HepG2 (cell line): ENCODE results near the gene ANO1. TPM values are rescaled to one million over a fixed set of nuclear protein-coding genes. Genes with fewer than 3 reads are reported as not detected.

Source experiments
- ATAC-seq: fragments of 200-7000 bp; cut with Tn5 transposase; 3 replicates; pipeline ENCODE4 v1.9.1; 2020; ENCODE audit warnings: mild to moderate bottlenecking, moderate library complexity
- BruUV-seq: library from RNA; stranded (reverse); fragments of 400-500 nt; replicated peaks from 2 replicates; lab custom pipeline; 2021; lab: Mats Ljungman, UMichigan
- CTCF ChIA-PET: fragments of 300-600 bp; formaldehyde crosslinking; extraction: SDS; loops from one replicate; lab custom pipeline; 2021; ENCODE audit warnings: low total read pairs, inconsistent platforms, low intra/inter-chr PET ratio; lab: Yijun Ruan, JAX
- POLR2A ChIA-PET: fragments of 350-600 bp; sonication (Branson Sonifier 250); formaldehyde crosslinking; loops from one replicate; lab custom pipeline; 2020; ENCODE audit warnings: antibody characterized with exemption, inconsistent platforms; lab: Yijun Ruan, JAX
- DNase-seq: peaks from one replicate; pipeline ENCODE4 v3.0.0-alpha.2; 2015; ENCODE audit warnings: low spot score
- FAIRE-seq: peaks from 3 replicates; lab custom pipeline; 2011; peaks lifted over from hg19 to GRCh38; lab: Jason Lieb, UNC
- H2AFZ ChIP-seq: one replicate; pipeline ENCODE4 v1.6.1; 2011; ENCODE audit warnings: low read length, inconsistent platforms
- H3K27ac ChIP-seq: fragments of 300-600 bp; 3 replicates; pipeline ENCODE4 v1.8.0; 2011; ENCODE audit warnings: mixed run types, mild to moderate bottlenecking, mixed read lengths, low read length, inconsistent platforms; ENCODE audit not compliant: insufficient read depth; ENCODE audit errors: extremely low read length
- H3K27me3 ChIP-seq, 2 experiments: fragments of 200-600 bp in 1 of 2; 2 replicates in 1 of 2; 3 replicates in 1 of 2; pipeline versions ENCODE4 v1.6.0 to v1.8.0; 2011; ENCODE audit warnings: low read length in 2 of 2, mild to moderate bottlenecking in 2 of 2, moderate library complexity in 2 of 2, inconsistent platforms in 1 of 2; ENCODE audit not compliant: insufficient read depth in 2 of 2, control insufficient read depth in 1 of 2
- H3K36me3 ChIP-seq, 2 experiments: fragments of 200-600 bp in 1 of 2; replicated peaks in 1 of 2; 2 replicates in 1 of 2; 3 replicates in 1 of 2; pipeline versions ENCODE4 v1.5.1 to v1.8.0; 2011; ENCODE audit warnings: low read length in 2 of 2, inconsistent platforms in 1 of 2; ENCODE audit not compliant: insufficient read depth in 2 of 2, control insufficient read depth in 1 of 2
- H3K4me1 ChIP-seq: 2 replicates; pipeline ENCODE4 v1.5.1; 2012; ENCODE audit warnings: low read length, inconsistent platforms; ENCODE audit not compliant: insufficient read depth
- H3K4me2 ChIP-seq: 2 replicates; pipeline ENCODE4 v1.6.0; 2011; ENCODE audit warnings: low read depth, low read length, inconsistent platforms
- H3K4me3 ChIP-seq, 3 experiments: fragments of 200-600 bp in 1 of 3; sonication (generic), shearing (Covaris generic) in 1 of 3; replicated peaks in 1 of 3; 2 replicates each; pipeline ENCODE4 v1.5.1; 2011 to 2016; ENCODE audit warnings: low read length in 3 of 3, inconsistent platforms in 2 of 3, low read depth in 2 of 3, mild to moderate bottlenecking in 2 of 3, control low read depth in 1 of 3, mixed read lengths in 1 of 3; ENCODE audit not compliant: insufficient read depth in 1 of 3
- H3K79me2 ChIP-seq: one replicate; pipeline ENCODE4 v1.6.1; 2011; ENCODE audit warnings: low read length, inconsistent platforms; ENCODE audit not compliant: insufficient read depth
- H3K9ac ChIP-seq: 2 replicates; pipeline ENCODE4 v1.6.0; 2011; ENCODE audit warnings: mild to moderate bottlenecking, low read depth, low read length, inconsistent platforms; ENCODE audit not compliant: insufficient read depth
- H3K9me3 ChIP-seq: 2 replicates; pipeline ENCODE4 v1.5.1; 2012; ENCODE audit warnings: mild to moderate bottlenecking, low read length
- H4K20me1 ChIP-seq: 2 replicates; pipeline ENCODE4 v1.6.0; 2011; ENCODE audit warnings: inconsistent platforms, mild to moderate bottlenecking, low read length, moderate library complexity; ENCODE audit not compliant: insufficient read depth
- ZNF296 ChIP-seq: sonication (generic); formaldehyde crosslinking; conservative IDR thresholded peaks from 2 replicates; pipeline ENCODE4 v1.5.0; 2020; ENCODE audit warnings: mild to moderate bottlenecking, missing genetic modification reagents
- ZNF768 ChIP-seq: sonication (generic); formaldehyde crosslinking; IDR thresholded peaks from 2 replicates; pipeline ENCODE4 v1.4.0; 2020; ENCODE audit warnings: missing genetic modification reagents
- WGBS: methylation state at CpG from one replicate; pipeline ENCODE4 v1.1.6; 2017; ENCODE audit warnings: low lambda C conversion rate; 5-methylcytosine and 5-hydroxymethylcytosine counted together
- in situ Hi-C: cut with HindIII; loops from 2 replicates; pipeline ENCODE4 v1.10.0; 2017; ENCODE audit warnings: low pct_unique_long_range_greater_than_20kb; ENCODE audit not compliant: extremely low pct_ligation_motif_present
- intact Hi-C: fragments of 100-400 bp; cut with micrococcal nuclease; formaldehyde crosslinking; loops from one replicate; pipeline ENCODE4 v1.10.0; 2022; ENCODE audit not compliant: unreplicated experiment
- polyA plus RNA-seq, 8 experiments: library from polyadenylated mRNA; depleted of rRNA in 3 of 8; stranded (reverse) in 7 of 8; unstranded in 1 of 8; fragments of >200 nt; fragmentation: Illumina TruSeq in 4 of 8; extraction: Trizol in 4 of 8; gene quantifications; 2 replicates each; pipeline versions ENCODE4 v1.2.1 to v1.2.3, GENCODE V29; 2011 to 2016; ENCODE audit warnings: low read depth in 4 of 8, missing spikeins in 1 of 8, mixed read lengths in 1 of 8; ENCODE audit not compliant: insufficient read depth in 1 of 8
- total RNA-seq, 5 experiments: library from RNA; depleted of rRNA; stranded (reverse); fragments of >200 nt; fragmentation: Illumina TruSeq; extraction: Trizol; gene quantifications; 2 replicates each; pipeline ENCODE4 v1.2.3, GENCODE V29; 2016; ENCODE audit warnings: low read depth in 1 of 5
- TF ChIP-seq, protein P1 (sequence below): IDR thresholded peaks from 2 replicates; pipeline ENCODE4 v1.6.1; 2016; ENCODE audit warnings: control low read depth
- TF ChIP-seq, protein P2 (sequence below): sonication (generic); formaldehyde crosslinking; conservative IDR thresholded peaks from 2 replicates; pipeline ENCODE4 v1.4.0; 2020; ENCODE audit warnings: mild to moderate bottlenecking, missing genetic modification reagents, moderate library complexity
- TF ChIP-seq, protein P3 (sequence below): sonication (generic); formaldehyde crosslinking; IDR thresholded peaks from 2 replicates; pipeline ENCODE4; 2020; ENCODE audit warnings: missing genetic modification reagents, mild to moderate bottlenecking, borderline replicate concordance

Gene ANO1
- total and polyA plus RNA-seq, 2 of the 13 experiments (the other 11 are each of a cell fraction or from before 2014, with no cell fraction given), result not detected

DNA sequence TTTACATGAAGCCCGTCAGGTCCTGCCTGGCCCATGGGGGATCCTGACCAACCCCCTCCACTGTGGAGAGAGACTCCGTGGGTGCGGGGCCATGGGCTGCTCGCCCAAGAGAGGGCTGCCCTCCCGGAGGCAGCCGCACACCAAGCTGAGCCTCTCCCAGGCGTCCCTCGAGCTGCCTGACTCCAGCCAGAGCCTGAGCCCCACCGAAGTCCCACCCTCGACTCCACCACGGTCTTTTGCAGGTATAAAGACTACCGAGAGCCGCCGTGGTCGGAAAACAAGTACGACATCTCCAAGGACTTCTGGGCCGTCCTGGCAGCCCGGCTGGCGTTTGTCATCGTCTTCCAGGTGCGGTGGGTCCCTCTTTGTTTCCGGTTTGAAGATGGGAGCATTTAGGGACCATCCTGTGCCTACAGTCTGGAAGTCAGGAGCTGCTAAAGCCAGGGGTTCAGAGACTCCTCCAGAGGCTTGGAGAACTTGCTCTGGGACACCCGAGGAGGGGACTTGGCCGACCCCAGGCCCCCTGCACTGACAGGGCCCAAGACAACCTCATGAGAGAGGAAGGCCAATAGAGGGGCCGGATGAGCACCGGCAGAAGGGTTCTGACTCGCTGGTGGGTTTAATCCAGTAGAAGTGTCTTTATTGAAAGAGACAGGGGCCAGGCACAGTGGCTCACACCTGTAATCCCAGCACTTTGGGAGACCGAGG lies 107.4 kb downstream of the ANO1 start:
- TF ChIP-seq ZNF296 (CRISPR knock-in tag), result no peak
- Histone ChIP-seq H3K4me3 (no peak overlapping the region), H3K4me1 (no peaks in the 10 kb centered on the region), H3K79me2 (no peaks in the 10 kb centered on the region), H3K4me2 (no peak overlapping the region), H2AFZ (no peak overlapping the region), H3K36me3 (no peaks in the 10 kb centered on the region), H3K9me3 (no peaks in the 10 kb centered on the region), H4K20me1 (no peaks in the 10 kb centered on the region), H3K27ac (no peak overlapping the region), H3K9ac (no peak overlapping the region), H3K27me3 (peaks cover 10 to 74% of the 10 kb centered on the region in 2 experiments; a peak in 4 of 5 replicates)
- no TSS peak for BruUV-seq
- intact Hi-C loops (no loop called here), in situ Hi-C loops (no loop called here)
- FAIRE-seq (no peak), DNase-seq (no peak), ATAC-seq (no peak)
- ChIA-PET CTCF (no interaction called here), POLR2A (no interaction called here)
- 19% methylated on average over 11 of the region's 28 CpGs for WGBS

DNA sequence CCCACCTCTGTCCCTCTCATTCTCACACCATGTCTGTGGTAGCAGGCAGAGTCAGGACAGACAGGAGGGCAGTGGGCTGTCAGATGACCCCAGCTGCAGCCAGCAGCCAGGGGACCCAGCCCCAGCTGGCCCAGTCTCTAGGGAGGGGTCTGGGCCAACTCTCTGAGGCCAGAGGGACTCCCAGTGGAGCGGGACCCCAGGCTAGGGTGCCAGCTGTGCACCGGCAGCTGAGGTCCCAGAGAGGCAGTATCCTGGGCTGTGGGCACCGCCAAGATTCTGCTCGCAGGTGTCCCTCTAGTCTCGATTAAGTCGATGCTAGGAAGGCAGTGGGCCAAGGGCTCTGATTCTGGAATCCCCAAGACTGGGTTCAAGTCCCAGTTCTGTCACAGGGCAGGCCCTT lies 108.3 kb downstream of the ANO1 start:
- POLR2A ChIA-PET, result no interaction called here
- TF ChIP-seq, protein P1, sequence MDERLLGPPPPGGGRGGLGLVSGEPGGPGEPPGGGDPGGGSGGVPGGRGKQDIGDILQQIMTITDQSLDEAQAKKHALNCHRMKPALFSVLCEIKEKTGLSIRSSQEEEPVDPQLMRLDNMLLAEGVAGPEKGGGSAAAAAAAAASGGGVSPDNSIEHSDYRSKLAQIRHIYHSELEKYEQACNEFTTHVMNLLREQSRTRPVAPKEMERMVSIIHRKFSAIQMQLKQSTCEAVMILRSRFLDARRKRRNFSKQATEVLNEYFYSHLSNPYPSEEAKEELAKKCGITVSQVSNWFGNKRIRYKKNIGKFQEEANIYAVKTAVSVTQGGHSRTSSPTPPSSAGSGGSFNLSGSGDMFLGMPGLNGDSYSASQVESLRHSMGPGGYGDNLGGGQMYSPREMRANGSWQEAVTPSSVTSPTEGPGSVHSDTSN (CRISPR knock-in tag), result no peak
- TF ChIP-seq, protein P2, sequence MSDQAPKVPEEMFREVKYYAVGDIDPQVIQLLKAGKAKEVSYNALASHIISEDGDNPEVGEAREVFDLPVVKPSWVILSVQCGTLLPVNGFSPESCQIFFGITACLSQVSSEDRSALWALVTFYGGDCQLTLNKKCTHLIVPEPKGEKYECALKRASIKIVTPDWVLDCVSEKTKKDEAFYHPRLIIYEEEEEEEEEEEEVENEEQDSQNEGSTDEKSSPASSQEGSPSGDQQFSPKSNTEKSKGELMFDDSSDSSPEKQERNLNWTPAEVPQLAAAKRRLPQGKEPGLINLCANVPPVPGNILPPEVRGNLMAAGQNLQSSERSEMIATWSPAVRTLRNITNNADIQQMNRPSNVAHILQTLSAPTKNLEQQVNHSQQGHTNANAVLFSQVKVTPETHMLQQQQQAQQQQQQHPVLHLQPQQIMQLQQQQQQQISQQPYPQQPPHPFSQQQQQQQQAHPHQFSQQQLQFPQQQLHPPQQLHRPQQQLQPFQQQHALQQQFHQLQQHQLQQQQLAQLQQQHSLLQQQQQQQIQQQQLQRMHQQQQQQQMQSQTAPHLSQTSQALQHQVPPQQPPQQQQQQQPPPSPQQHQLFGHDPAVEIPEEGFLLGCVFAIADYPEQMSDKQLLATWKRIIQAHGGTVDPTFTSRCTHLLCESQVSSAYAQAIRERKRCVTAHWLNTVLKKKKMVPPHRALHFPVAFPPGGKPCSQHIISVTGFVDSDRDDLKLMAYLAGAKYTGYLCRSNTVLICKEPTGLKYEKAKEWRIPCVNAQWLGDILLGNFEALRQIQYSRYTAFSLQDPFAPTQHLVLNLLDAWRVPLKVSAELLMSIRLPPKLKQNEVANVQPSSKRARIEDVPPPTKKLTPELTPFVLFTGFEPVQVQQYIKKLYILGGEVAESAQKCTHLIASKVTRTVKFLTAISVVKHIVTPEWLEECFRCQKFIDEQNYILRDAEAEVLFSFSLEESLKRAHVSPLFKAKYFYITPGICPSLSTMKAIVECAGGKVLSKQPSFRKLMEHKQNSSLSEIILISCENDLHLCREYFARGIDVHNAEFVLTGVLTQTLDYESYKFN (CRISPR knock-in tag), result no peak
- no peak for TF ChIP-seq ZNF768 (CRISPR knock-in tag)
- TF ChIP-seq, protein P3, sequence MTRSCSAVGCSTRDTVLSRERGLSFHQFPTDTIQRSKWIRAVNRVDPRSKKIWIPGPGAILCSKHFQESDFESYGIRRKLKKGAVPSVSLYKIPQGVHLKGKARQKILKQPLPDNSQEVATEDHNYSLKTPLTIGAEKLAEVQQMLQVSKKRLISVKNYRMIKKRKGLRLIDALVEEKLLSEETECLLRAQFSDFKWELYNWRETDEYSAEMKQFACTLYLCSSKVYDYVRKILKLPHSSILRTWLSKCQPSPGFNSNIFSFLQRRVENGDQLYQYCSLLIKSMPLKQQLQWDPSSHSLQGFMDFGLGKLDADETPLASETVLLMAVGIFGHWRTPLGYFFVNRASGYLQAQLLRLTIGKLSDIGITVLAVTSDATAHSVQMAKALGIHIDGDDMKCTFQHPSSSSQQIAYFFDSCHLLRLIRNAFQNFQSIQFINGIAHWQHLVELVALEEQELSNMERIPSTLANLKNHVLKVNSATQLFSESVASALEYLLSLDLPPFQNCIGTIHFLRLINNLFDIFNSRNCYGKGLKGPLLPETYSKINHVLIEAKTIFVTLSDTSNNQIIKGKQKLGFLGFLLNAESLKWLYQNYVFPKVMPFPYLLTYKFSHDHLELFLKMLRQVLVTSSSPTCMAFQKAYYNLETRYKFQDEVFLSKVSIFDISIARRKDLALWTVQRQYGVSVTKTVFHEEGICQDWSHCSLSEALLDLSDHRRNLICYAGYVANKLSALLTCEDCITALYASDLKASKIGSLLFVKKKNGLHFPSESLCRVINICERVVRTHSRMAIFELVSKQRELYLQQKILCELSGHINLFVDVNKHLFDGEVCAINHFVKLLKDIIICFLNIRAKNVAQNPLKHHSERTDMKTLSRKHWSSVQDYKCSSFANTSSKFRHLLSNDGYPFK, result no peak

More for the DNA sequence above, 108.3 kb downstream of the ANO1 start:
- no peaks in the 10 kb centered on the region for H3K79me2 ChIP-seq
- DNase-seq (no peak), FAIRE-seq (no peak), ATAC-seq (no peak)
- intact Hi-C loops (no loop called here), in situ Hi-C loops (no loop called here)
- peaks cover 10 to 65% of the 10 kb centered on the region in 2 experiments; a peak in 4 of 5 replicates for H3K27me3 ChIP-seq
- no peaks in the 10 kb centered on the region for H3K9me3 ChIP-seq
- WGBS, result no CpG with 5 or more reads among the region's 6 CpGs
- H2AFZ ChIP-seq, result no peak overlapping the region
- no peak overlapping the region for H3K4me2 ChIP-seq
- H3K4me1 ChIP-seq, result no peaks in the 10 kb centered on the region
- H4K20me1 ChIP-seq, result no peaks in the 10 kb centered on the region; the same call in 1 of the 2 replicates
- BruUV-seq, result no TSS peak
- no peak overlapping the region for H3K4me3 ChIP-seq
- CTCF ChIA-PET, result no interaction called here
- H3K9ac ChIP-seq, result no peak overlapping the region
- no peaks in the 10 kb centered on the region for H3K36me3 ChIP-seq
- H3K27ac ChIP-seq, result no peak overlapping the region
